SU-DHL-6 (cell line): ENCODE measurements around the gene RBP5.

Source experiments
- CTCF ChIP-seq: fragments of 200-600 bp; sonication (generic); IDR thresholded peaks from one replicate; pipeline ENCODE4 v1.5.1; 2017; ENCODE audit warnings: antibody characterized with exemption, mild to moderate bottlenecking, low read length, moderate library complexity; ENCODE audit not compliant: insufficient read depth, poor library complexity, severe bottlenecking
- EZH2phosphoT487 ChIP-seq: fragments of 200-600 bp; sonication (generic), shearing (Covaris generic); conservative IDR thresholded peaks from 2 replicates; pipeline ENCODE4 v1.6.1; 2018; ENCODE audit warnings: mild to moderate bottlenecking, antibody characterized with exemption, low read length, moderate library complexity, mixed read lengths

GRCh38 chr12:7110661-7111060 lies 18.0 kb downstream of the RBP5 start:
- TF ChIP-seq EZH2phosphoT487 (no peak), CTCF (no peak)
